K562 (cell line): ENCODE results near the gene EMD. TPM values are rescaled to one million over a fixed set of nuclear protein-coding genes. Genes with fewer than 3 reads are reported as not detected.

ENCODE experiments used
- ATAC-seq: fragments of 200-7000 bp; cut with Tn5 transposase; 3 replicates; pipeline ENCODE4 v1.9.1; 2020; ENCODE audit warnings: moderate library complexity
- BruUV-seq: library from RNA; stranded (reverse); fragments of 400-500 nt; replicated peaks from 2 replicates; lab custom pipeline; 2021; lab: Mats Ljungman, UMichigan
- CTCF ChIA-PET: fragments of 300-600 bp; formaldehyde crosslinking; extraction: SDS; loops from one replicate; lab custom pipeline; 2021; ENCODE audit warnings: low intra/inter-chr PET ratio; lab: Yijun Ruan, JAX
- POLR2A ChIA-PET: fragments of 300-600, 350-650 bp; sonication (Branson Sonifier 250); formaldehyde crosslinking; extraction: SDS; loops from one replicate; lab custom pipeline; 2021; ENCODE audit warnings: antibody characterized with exemption, inconsistent platforms; lab: Yijun Ruan, JAX
- DNase-seq, 4 experiments: peaks; one replicate each; pipeline versions ENCODE4 v3.0.0 to v3.0.0-alpha.2; 2011 to 2018; ENCODE audit warnings: low spot score in 3 of 4, mixed read lengths in 3 of 4; ENCODE audit errors: extremely low read depth in 1 of 4
- FAIRE-seq: peaks from 2 replicates; lab custom pipeline; 2011; peaks lifted over from hg19 to GRCh38; lab: Jason Lieb, UNC
- H2AFZ ChIP-seq: 2 replicates; pipeline ENCODE4 v1.6.0; 2011; ENCODE audit warnings: low read depth, low read length, control low read depth, inconsistent platforms
- H3K27ac ChIP-seq: fragments of 200-600 bp; 3 replicates; pipeline ENCODE4 v1.8.0; 2011; ENCODE audit warnings: low read depth, mild to moderate bottlenecking, control low read depth, inconsistent platforms, low read length, moderate library complexity, mixed read lengths; ENCODE audit errors: extremely low read depth
- H3K27me3 ChIP-seq, 2 experiments: fragments of 300-600 bp in 1 of 2; 2 replicates in 1 of 2; 3 replicates in 1 of 2; pipeline versions ENCODE4 v1.6.0 to v1.8.0; 2011; ENCODE audit warnings: inconsistent platforms in 2 of 2, low read length in 2 of 2, mild to moderate bottlenecking in 1 of 2, mixed read lengths in 1 of 2, moderate library complexity in 1 of 2; ENCODE audit not compliant: control insufficient read depth in 2 of 2, insufficient read depth in 2 of 2
- H3K36me3 ChIP-seq: fragments of 300-600 bp; 3 replicates; pipeline ENCODE4 v1.8.0; 2011; ENCODE audit warnings: mild to moderate bottlenecking, low read length, inconsistent platforms; ENCODE audit not compliant: control insufficient read depth, insufficient read depth
- H3K4me1 ChIP-seq, 2 experiments: fragments of 200-600 bp in 1 of 2; replicated peaks in 1 of 2; 2 replicates in 1 of 2; 3 replicates in 1 of 2; pipeline versions ENCODE4 v1.5.1 to v1.8.0; 2011; ENCODE audit warnings: inconsistent platforms in 2 of 2, low read length in 2 of 2, mild to moderate bottlenecking in 1 of 2, mixed read lengths in 1 of 2, moderate library complexity in 1 of 2; ENCODE audit not compliant: control insufficient read depth in 2 of 2, insufficient read depth in 2 of 2
- H3K4me2 ChIP-seq: 2 replicates; pipeline ENCODE4 v1.6.1; 2011; ENCODE audit warnings: low read length, control low read depth, inconsistent platforms, mixed read lengths; ENCODE audit not compliant: insufficient read depth
- H3K4me3 ChIP-seq: fragments of 200-600 bp; sonication (generic), shearing (Covaris generic); 2 replicates; pipeline ENCODE4 v1.5.1; 2016; ENCODE audit warnings: control low read depth, inconsistent platforms
- H3K79me2 ChIP-seq: fragments of 200-600 bp; 3 replicates; pipeline ENCODE4 v1.8.0; 2011; ENCODE audit warnings: low read length, inconsistent platforms; ENCODE audit not compliant: control insufficient read depth, insufficient read depth
- H3K9ac ChIP-seq, 2 experiments: 2 replicates each; pipeline versions ENCODE4 v1.6.0 to v1.6.1; 2011; ENCODE audit warnings: low read depth in 2 of 2, low read length in 2 of 2, control low read depth in 1 of 2, inconsistent platforms in 1 of 2, mild to moderate bottlenecking in 1 of 2, mixed read lengths in 1 of 2; ENCODE audit not compliant: insufficient read depth in 1 of 2
- H3K9me1 ChIP-seq: one replicate; pipeline ENCODE4 v1.6.0; 2011; ENCODE audit warnings: inconsistent platforms, mild to moderate bottlenecking, low read length, moderate library complexity; ENCODE audit not compliant: control insufficient read depth, insufficient read depth
- H3K9me3 ChIP-seq: replicated peaks from 2 replicates; pipeline ENCODE4 v1.5.1; 2011; ENCODE audit warnings: low read depth, low read length, inconsistent platforms; ENCODE audit not compliant: control insufficient read depth, insufficient read depth
- H4K20me1 ChIP-seq: replicated peaks from 2 replicates; pipeline ENCODE4 v1.6.1; 2011; ENCODE audit warnings: low read length, inconsistent platforms, mixed read lengths; ENCODE audit not compliant: control insufficient read depth, insufficient read depth
- ARID2 ChIP-seq: fragments of 450-650 bp; IDR thresholded peaks from 2 replicates; pipeline ENCODE4 v1.6.1; 2017; ENCODE audit warnings: antibody characterized with exemption, mild to moderate bottlenecking
- GABPB1 ChIP-seq: sonication (generic); formaldehyde crosslinking; IDR thresholded peaks from 2 replicates; pipeline ENCODE4 v1.8.0; 2022; ENCODE audit warnings: mild to moderate bottlenecking, missing genetic modification reagents
- JUNB ChIP-seq: fragments of 450-650 bp; formaldehyde crosslinking; conservative IDR thresholded peaks from 2 replicates; pipeline ENCODE4 v1.4.0; 2020; ENCODE audit warnings: mild to moderate bottlenecking
- NRF1 ChIP-seq, 2 experiments: fragments of 450-650 bp; IDR thresholded peaks in 1 of 2; conservative IDR thresholded peaks in 1 of 2; 2 replicates each; pipeline ENCODE4 v1.6.1; 2014; ENCODE audit warnings: mild to moderate bottlenecking in 2 of 2
- PRPF4 ChIP-seq: fragments of 200-400 bp; formaldehyde crosslinking; IDR thresholded peaks from one replicate; pipeline ENCODE4 v1.6.1; 2017; ENCODE audit warnings: low read length, low read depth, mild to moderate bottlenecking; ENCODE audit not compliant: insufficient read depth, poor library complexity, severe bottlenecking
- SUPT5H ChIP-seq: fragments of 450-650 bp; IDR thresholded peaks from 2 replicates; pipeline ENCODE4 v1.6.1; 2016
- ZFP30 ChIP-seq: fragments of 250-450 bp; sonication (Bioruptor Pico); IDR thresholded peaks from 2 replicates; pipeline ENCODE4 v1.8.0; 2022; ENCODE audit warnings: moderate library complexity, mild to moderate bottlenecking, inconsistent platforms, borderline replicate concordance
- WGBS: fragments of 100-300 bp; shearing (Covaris generic); methylation state at CpG from one replicate; pipeline ENCODE4 v1.1.6; 2016; ENCODE audit warnings: low coverage, mixed read lengths; ENCODE audit not compliant: insufficient coverage; ENCODE audit errors: missing lambda C conversion rate; 5-methylcytosine and 5-hydroxymethylcytosine counted together
- in situ Hi-C: fragments of 300-500 bp; cut with MboI; formaldehyde crosslinking; loops from 4 replicates; pipeline ENCODE4 v1.15.0; 2018; ENCODE audit warnings: inconsistent platforms, mixed read lengths
- intact Hi-C: fragments of 100-400 bp; cut with micrococcal nuclease; formaldehyde crosslinking; loops from 2 replicates; pipeline ENCODE4 v1.14.2; 2022
- polyA plus RNA-seq, 8 experiments: library from polyadenylated mRNA; depleted of rRNA in 4 of 8; stranded (reverse) in 5 of 8; unstranded in 3 of 8; fragments of >200 nt; fragmentation: Nextera tagmentation in 2 of 8; fragmentation: Illumina TruSeq in 1 of 8; extraction: Ambion mirVana in 2 of 8; extraction: Trizol in 1 of 8; gene quantifications; 2 replicates each; pipeline versions ENCODE4 v1.2.1 to v1.2.3, GENCODE V29; 2011 to 2014; ENCODE audit warnings: inconsistent platforms in 1 of 8, missing spikeins in 1 of 8
- total RNA-seq, 7 experiments: library from RNA; depleted of rRNA in 6 of 7; stranded (reverse); fragments of >200 nt in 6 of 7; fragmentation: Illumina TruSeq in 2 of 7; extraction: Trizol in 2 of 7; gene quantifications; 2 replicates each; pipeline versions ENCODE4 v1.2.1 to v1.2.3, GENCODE V29; 2011 to 2021; ENCODE audit warnings: low replicate concordance in 1 of 7

Gene EMD
- total and polyA plus RNA-seq, 9 of the 15 experiments (the other 6 are each of a cell fraction or from before 2014, with no cell fraction given), result 2.3 to 206 (median 61.9) TPM

GRCh38 chrX:154349979-154350378, 29.1 kb upstream of the EMD start:
- peak overlapping the region in 1 of 2 experiments; percentile 4; a peak in 1 of 4 replicates for H3K9ac ChIP-seq
- FAIRE-seq, result no peak
- intact Hi-C loops, result no loop called here
- no peaks in the 10 kb centered on the region for H3K9me3 ChIP-seq
- BruUV-seq, result no TSS peak
- peaks cover 3 to 50% of the 10 kb centered on the region in 2 experiments; a peak in 3 of 5 replicates for H3K4me1 ChIP-seq
- no peaks in the 10 kb centered on the region for H3K27me3 ChIP-seq
- DNase-seq, result no peak
- no peak for TF ChIP-seq GABPB1 (CRISPR knock-in tag)
- TF ChIP-seq NRF1 (conservative IDR thresholded peaks at IDR 0.05 in 1 of 2, IDR thresholded peaks at IDR 0.05 in 1 of 2), result no peak
- TF ChIP-seq PRPF4, result no peak
- TF ChIP-seq ARID2, result no peak
- TF ChIP-seq ZFP30 (CRISPR knock-in tag), result no peak
- no peak for TF ChIP-seq JUNB
- TF ChIP-seq SUPT5H, result 0 out of 2 replicates have a peak, but pooled peaks have one; percentile 9
- 83% methylated on average over 14 of the region's 15 CpGs for WGBS
- no peak overlapping the region for H3K27ac ChIP-seq
- H3K36me3 ChIP-seq, result peaks cover 69% of the 10 kb centered on the region; the same call in 2 of the 3 replicates
- ChIA-PET POLR2A (interaction anchor here (1.4 kb wide), 1 partner anchor 15 kb away, joined by 3 read pairs; no protein-coding TSS in a partner anchor), CTCF (no interaction called here)
- H2AFZ ChIP-seq, result no peak overlapping the region
- in situ Hi-C loops, result no loop called here
- H3K4me2 ChIP-seq, result no peak overlapping the region
- ATAC-seq, result no peak
- H4K20me1 ChIP-seq, result peaks cover 13% of the 10 kb centered on the region
- no peaks in the 10 kb centered on the region for H3K79me2 ChIP-seq
- no peaks in the 10 kb centered on the region for H3K9me1 ChIP-seq
- no peak overlapping the region for H3K4me3 ChIP-seq
